RWPE2 (cell line): ENCODE results near the gene C2CD4B.

Experiments used
- ATAC-seq: fragments of 200-7000 bp; cut with Tn5 transposase; 3 replicates; pipeline ENCODE4 v1.9.1; 2021; ENCODE audit warnings: low read depth
- DNase-seq: peaks from one replicate; pipeline ENCODE4 v3.0.0-alpha.2; 2020; ENCODE audit warnings: low spot score
- H3K27ac ChIP-seq: fragments of 450-650 bp; 2 replicates; pipeline ENCODE4 v1.5.1; 2017; ENCODE audit warnings: mild to moderate bottlenecking; ENCODE audit not compliant: poor library complexity, severe bottlenecking
- H3K27me3 ChIP-seq: fragments of 250-450 bp; sonication (Bioruptor Pico); 2 replicates; pipeline ENCODE4 v1.5.1; 2021; ENCODE audit warnings: mild to moderate bottlenecking, moderate library complexity; ENCODE audit not compliant: insufficient read depth, poor library complexity, severe bottlenecking
- H3K36me3 ChIP-seq: fragments of 250-450 bp; sonication (Bioruptor Pico); 2 replicates; pipeline ENCODE4 v1.5.1; 2020; ENCODE audit warnings: low read depth, mild to moderate bottlenecking, moderate library complexity
- H3K4me1 ChIP-seq: fragments of 250-450 bp; sonication (Bioruptor Pico); 2 replicates; pipeline ENCODE4 v1.5.1; 2021; ENCODE audit warnings: mild to moderate bottlenecking, moderate library complexity; ENCODE audit not compliant: insufficient read depth, poor library complexity, severe bottlenecking
- H3K4me3 ChIP-seq: fragments of 250-450 bp; sonication (Bioruptor Pico); 2 replicates; pipeline ENCODE4 v1.5.1; 2021; ENCODE audit warnings: mild to moderate bottlenecking, moderate library complexity; ENCODE audit not compliant: severe bottlenecking
- H3K9me3 ChIP-seq: fragments of 250-450 bp; sonication (Bioruptor Pico); 2 replicates; pipeline ENCODE4 v1.5.1; 2021; ENCODE audit warnings: mild to moderate bottlenecking, moderate library complexity; ENCODE audit not compliant: severe bottlenecking
- CTCF ChIP-seq: fragments of 450-650 bp; IDR thresholded peaks from one replicate; pipeline ENCODE4 v1.5.1; 2017; ENCODE audit warnings: mild to moderate bottlenecking, moderate library complexity; ENCODE audit not compliant: poor library complexity, severe bottlenecking

C2CD4B gene

GRCh38 chr15:62133141-62133540 lies 31.9 kb downstream of the C2CD4B start:
- ATAC-seq (no peak), DNase-seq (no peak)
- H3K36me3 ChIP-seq, result no peaks in the 10 kb centered on the region
- H3K4me3 ChIP-seq, result no peak overlapping the region
- no peaks in the 10 kb centered on the region for H3K9me3 ChIP-seq
- TF ChIP-seq CTCF, result no peak
- H3K27me3 ChIP-seq, result no peaks in the 10 kb centered on the region
- no peak overlapping the region for H3K27ac ChIP-seq
- H3K4me1 ChIP-seq, result peaks cover 16% of the 10 kb centered on the region

GRCh38 chr15:62128916-62129315 lies 36.2 kb downstream of the C2CD4B start:
- ATAC-seq (no peak), DNase-seq (no peak)
- Histone ChIP-seq H3K27ac (no peak overlapping the region), H3K4me1 (peaks cover 12% of the 10 kb centered on the region), H3K4me3 (no peak overlapping the region), H3K9me3 (no peaks in the 10 kb centered on the region), H3K27me3 (no peaks in the 10 kb centered on the region), H3K36me3 (no peaks in the 10 kb centered on the region)
- TF ChIP-seq CTCF, result no peak

GRCh38 chr15:62126364-62126763 lies 38.7 kb downstream of the C2CD4B start:
- ATAC-seq (no peak), DNase-seq (no peak)
- Histone ChIP-seq H3K9me3 (no peaks in the 10 kb centered on the region), H3K27me3 (no peaks in the 10 kb centered on the region), H3K36me3 (no peaks in the 10 kb centered on the region), H3K4me3 (no peak overlapping the region), H3K4me1 (peaks cover 19% of the 10 kb centered on the region), H3K27ac (no peak overlapping the region)
- no peak for TF ChIP-seq CTCF

- no peak overlapping the region for H3K27ac ChIP-seq
- H3K27me3 ChIP-seq, result no peaks in the 10 kb centered on the region
- no peaks in the 10 kb centered on the region for H3K9me3 ChIP-seq
- DNase-seq, result no peak
- no peak overlapping the region for H3K4me3 ChIP-seq
- no peaks in the 10 kb centered on the region for H3K36me3 ChIP-seq
- no peak for ATAC-seq
- TF ChIP-seq CTCF, result peak; percentile 26
- H3K4me1 ChIP-seq, result peaks cover 19% of the 10 kb centered on the region
Observed at GRCh38 chr15:62125773-62126172, 39.3 kb downstream of the C2CD4B start.

GRCh38 chr15:62124973-62125303 lies 40.1 kb downstream of the C2CD4B start:
- TF ChIP-seq CTCF, result peak; percentile 9
- H3K9me3 ChIP-seq, result no peaks in the 10 kb centered on the region

More at GRCh38 chr15:62124973-62125303, 40.1 kb downstream of the C2CD4B start:
- no peak for DNase-seq
- no peak; the same call in 1 of the 3 replicates for ATAC-seq
- Histone ChIP-seq H3K36me3 (no peaks in the 10 kb centered on the region), H3K27me3 (no peaks in the 10 kb centered on the region), H3K27ac (peak overlapping the region; percentile 80), H3K4me1 (peaks cover 20% of the 10 kb centered on the region), H3K4me3 (no peak overlapping the region)
